Endodermal cell (in vitro differentiated cells): Measurements from ENCODE around the gene XPO6. TPM values are rescaled to one million over a fixed set of nuclear protein-coding genes. Genes with fewer than 3 reads are reported as not detected.

Experiments
- DNase-seq: peaks from one replicate; pipeline ENCODE4 v3.0.0-alpha.2; 2017
- H3K27ac ChIP-seq: 2 replicates; pipeline ENCODE4 v1.5.1; 2013; ENCODE audit warnings: mild to moderate bottlenecking, low read depth, low read length, moderate library complexity
- H3K27me3 ChIP-seq: 2 replicates; pipeline ENCODE4 v1.6.1; 2013; ENCODE audit warnings: mild to moderate bottlenecking, low read length, moderate library complexity; ENCODE audit not compliant: insufficient read depth, control insufficient read depth, poor library complexity, severe bottlenecking
- H3K36me3 ChIP-seq: 2 replicates; pipeline ENCODE4 v1.7.0; 2013; ENCODE audit warnings: mild to moderate bottlenecking, low read length, moderate library complexity; ENCODE audit not compliant: control insufficient read depth, insufficient read depth
- H3K4me1 ChIP-seq: one replicate; pipeline ENCODE4 v1.7.0; 2013; ENCODE audit warnings: low read length; ENCODE audit not compliant: control insufficient read depth, insufficient read depth
- H3K4me3 ChIP-seq: 2 replicates; pipeline ENCODE4 v1.5.1; 2013; ENCODE audit warnings: mild to moderate bottlenecking, low read length, moderate library complexity
- H3K9ac ChIP-seq: 2 replicates; pipeline ENCODE4 v1.6.1; 2013; ENCODE audit warnings: mild to moderate bottlenecking, low read length, moderate library complexity; ENCODE audit not compliant: poor library complexity, severe bottlenecking; ENCODE audit errors: extremely low read depth
- H3K9me3 ChIP-seq: 2 replicates; pipeline ENCODE4 v1.6.1; 2013; ENCODE audit warnings: mild to moderate bottlenecking, low read length, moderate library complexity; ENCODE audit not compliant: control insufficient read depth
- H3K27ac Mint-ChIP-seq: 2 replicates; pipeline ENCODE4 v1.8.0; 2020; ENCODE audit warnings: mixed read lengths
- H3K27me3 Mint-ChIP-seq: 2 replicates; pipeline ENCODE4 v1.8.0; 2021; ENCODE audit warnings: mild to moderate bottlenecking, mixed read lengths; ENCODE audit not compliant: insufficient read depth
- H3K36me3 Mint-ChIP-seq: 2 replicates; pipeline ENCODE4 v1.8.0; 2020; ENCODE audit warnings: low read depth, mixed read lengths
- H3K4me1 Mint-ChIP-seq: 2 replicates; pipeline ENCODE4 v1.8.0; 2020; ENCODE audit warnings: mixed read lengths
- H3K4me3 Mint-ChIP-seq: 2 replicates; pipeline ENCODE4 v1.8.0; 2020; ENCODE audit warnings: mild to moderate bottlenecking, moderate library complexity, mixed read lengths
- H3K9me3 Mint-ChIP-seq: 2 replicates; pipeline ENCODE4 v1.8.0; 2020; ENCODE audit warnings: mild to moderate bottlenecking, mixed read lengths
- WGBS, 2 experiments: methylation state at CpG; one replicate each; pipeline versions ENCODE4 v1.1.5 to v1.1.7; 2013; ENCODE audit warnings: missing lambda C conversion rate in 2 of 2, mixed read lengths in 1 of 2; ENCODE audit not compliant: insufficient coverage in 1 of 2, insufficient read length in 1 of 2; 5-methylcytosine and 5-hydroxymethylcytosine counted together
- total RNA-seq, 2 donors: library from RNA; stranded (reverse); fragmentation: NEBNext Ultra II Directional in 1 of 2; extraction: Animal tissue kit (Norgen Biotek cat#: 25700) in 1 of 2; gene quantifications; 2 replicates in 1 of 2; 3 replicates in 1 of 2; pipeline ENCODE4 v1.2.1, GENCODE V29; 2021
- TF ChIP-seq, protein P1 (sequence below): fragments of 200-600 bp; sonication (generic); conservative IDR thresholded peaks from 2 replicates; pipeline ENCODE4 v1.5.0; 2021; ENCODE audit warnings: antibody characterized with exemption, mild to moderate bottlenecking

XPO6 gene
- total RNA-seq, 2 donors from 2014 or later = 84.7 to 92.4 TPM

DNA sequence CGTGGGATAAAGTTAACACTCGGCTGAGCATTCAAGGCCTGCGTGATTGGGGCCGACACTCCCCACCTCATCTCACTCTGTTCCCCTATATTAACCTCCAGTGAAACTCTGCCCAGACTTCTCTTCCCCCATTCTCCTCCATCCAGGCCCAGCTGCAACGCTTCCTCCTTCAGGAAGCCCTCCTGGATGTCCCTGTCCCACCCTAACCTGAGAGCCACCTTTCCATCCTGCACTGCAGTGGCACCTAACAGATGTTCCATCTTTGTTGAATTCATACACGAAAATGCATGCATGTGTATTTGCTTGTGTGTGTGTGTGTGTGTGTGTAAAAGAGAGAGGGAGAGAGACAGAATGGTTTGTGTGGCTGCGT, 48.0 kb upstream of the XPO6 start:
- Histone ChIP-seq H3K4me3 (no peak overlapping the region), H3K9ac (no peak overlapping the region), H3K36me3 (no peaks in the 10 kb centered on the region), H3K4me1 (peaks cover 11% of the 10 kb centered on the region), H3K9me3 (peaks cover 7% of the 10 kb centered on the region), H3K27me3 (peaks cover 52% of the 10 kb centered on the region), H3K27ac (no peak overlapping the region)
- H3K36me3 Mint-ChIP-seq = no peaks in the 10 kb centered on the region
- H3K4me1 Mint-ChIP-seq = peaks cover 23% of the 10 kb centered on the region
- peak overlapping the region; percentile 28 for H3K4me3 Mint-ChIP-seq
- peaks cover 58% of the 10 kb centered on the region for H3K27me3 Mint-ChIP-seq
- H3K9me3 Mint-ChIP-seq = no peaks in the 10 kb centered on the region
- DNase-seq = no peak
- 89 to 93% methylated on average over 5 to 7 of the region's 7 CpGs for WGBS, 2 experiments
- TF ChIP-seq, protein P1, sequence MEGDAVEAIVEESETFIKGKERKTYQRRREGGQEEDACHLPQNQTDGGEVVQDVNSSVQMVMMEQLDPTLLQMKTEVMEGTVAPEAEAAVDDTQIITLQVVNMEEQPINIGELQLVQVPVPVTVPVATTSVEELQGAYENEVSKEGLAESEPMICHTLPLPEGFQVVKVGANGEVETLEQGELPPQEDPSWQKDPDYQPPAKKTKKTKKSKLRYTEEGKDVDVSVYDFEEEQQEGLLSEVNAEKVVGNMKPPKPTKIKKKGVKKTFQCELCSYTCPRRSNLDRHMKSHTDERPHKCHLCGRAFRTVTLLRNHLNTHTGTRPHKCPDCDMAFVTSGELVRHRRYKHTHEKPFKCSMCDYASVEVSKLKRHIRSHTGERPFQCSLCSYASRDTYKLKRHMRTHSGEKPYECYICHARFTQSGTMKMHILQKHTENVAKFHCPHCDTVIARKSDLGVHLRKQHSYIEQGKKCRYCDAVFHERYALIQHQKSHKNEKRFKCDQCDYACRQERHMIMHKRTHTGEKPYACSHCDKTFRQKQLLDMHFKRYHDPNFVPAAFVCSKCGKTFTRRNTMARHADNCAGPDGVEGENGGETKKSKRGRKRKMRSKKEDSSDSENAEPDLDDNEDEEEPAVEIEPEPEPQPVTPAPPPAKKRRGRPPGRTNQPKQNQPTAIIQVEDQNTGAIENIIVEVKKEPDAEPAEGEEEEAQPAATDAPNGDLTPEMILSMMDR = no peak
- H3K27ac Mint-ChIP-seq = peak overlapping the region; percentile 84

DNA sequence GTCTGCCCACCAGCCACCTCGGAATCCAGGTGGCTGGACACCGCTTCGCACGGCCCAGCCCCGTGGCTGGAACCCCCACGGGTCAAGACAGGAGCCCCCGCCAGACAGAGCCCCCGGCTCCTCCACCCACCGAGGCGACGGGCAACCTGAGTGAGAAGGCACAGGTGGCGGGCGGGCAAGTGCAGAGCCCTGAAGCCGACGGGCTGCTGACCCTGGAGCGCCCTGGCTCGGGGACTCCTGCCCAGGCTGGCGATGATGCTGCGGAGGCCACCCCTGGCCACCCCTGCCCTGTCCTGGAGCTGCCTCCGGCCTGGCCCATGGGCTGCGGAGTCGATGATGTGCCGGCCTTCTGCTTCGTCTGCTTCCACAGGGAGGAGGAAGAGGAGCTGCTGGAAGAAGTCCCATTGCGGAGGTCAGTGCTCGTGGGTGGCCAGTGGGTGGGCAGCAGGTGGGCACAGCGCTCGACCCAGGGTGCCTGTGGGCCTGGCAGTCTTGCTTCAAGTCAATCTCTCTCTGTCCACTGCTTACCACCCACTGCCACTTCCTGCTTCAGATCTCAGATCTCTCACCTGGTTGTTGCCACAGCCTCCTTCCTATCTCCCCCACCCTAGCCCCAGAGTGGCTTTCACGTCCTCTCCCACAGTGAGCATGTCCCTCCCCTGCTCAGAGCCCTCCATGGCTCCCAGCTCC, 47.5 kb upstream of the XPO6 start:
- H3K36me3 Mint-ChIP-seq = no peaks in the 10 kb centered on the region
- TF ChIP-seq, protein P1 = no peak
- peaks cover 53% of the 10 kb centered on the region for H3K27me3 Mint-ChIP-seq
- no peaks in the 10 kb centered on the region for H3K9me3 Mint-ChIP-seq
- Histone ChIP-seq H3K27me3 (peaks cover 47% of the 10 kb centered on the region), H3K9me3 (peaks cover 7% of the 10 kb centered on the region), H3K9ac (no peak overlapping the region), H3K27ac (no peak overlapping the region), H3K36me3 (no peaks in the 10 kb centered on the region), H3K4me3 (no peak overlapping the region), H3K4me1 (peaks cover 11% of the 10 kb centered on the region)
- DNase-seq = no peak
- WGBS, 2 experiments = 84 to 85% methylated on average over 18 to 29 of the region's 29 CpGs
- peak overlapping the region; percentile 84 for H3K27ac Mint-ChIP-seq
- H3K4me1 Mint-ChIP-seq = peaks cover 23% of the 10 kb centered on the region
- H3K4me3 Mint-ChIP-seq = peak overlapping the region; percentile 28

DNA sequence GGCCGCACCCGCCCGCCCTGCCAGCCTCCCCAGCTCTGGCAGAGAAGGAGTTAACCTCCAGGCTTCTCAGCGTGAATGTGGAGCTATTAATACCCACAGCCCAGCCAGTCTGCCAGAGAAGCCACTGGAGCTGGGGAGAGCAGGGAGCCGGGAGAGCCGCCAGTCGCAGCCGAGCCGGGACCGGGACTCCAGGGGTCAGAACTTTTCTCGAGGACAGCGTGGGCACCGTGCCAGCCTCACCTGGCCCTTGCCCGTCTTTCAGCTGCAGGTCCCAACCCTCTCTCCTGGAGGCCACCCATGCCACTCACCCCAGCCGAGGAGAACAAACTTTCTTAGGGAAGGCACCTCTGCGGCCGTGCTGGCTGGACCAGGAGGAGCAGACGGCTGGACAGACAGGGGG, 46.8 kb upstream of the XPO6 start:
- H3K27me3 Mint-ChIP-seq = peaks cover 46% of the 10 kb centered on the region
- H3K9ac ChIP-seq = no peak overlapping the region
- no peaks in the 10 kb centered on the region for H3K36me3 ChIP-seq
- no peak overlapping the region for H3K4me3 ChIP-seq
- H3K27me3 ChIP-seq = peaks cover 40% of the 10 kb centered on the region
- H3K9me3 ChIP-seq = peaks cover 7% of the 10 kb centered on the region
- no peaks in the 10 kb centered on the region for H3K36me3 Mint-ChIP-seq
- DNase-seq = peak; percentile 73
- WGBS, 2 experiments = 44 to 56% methylated on average over 5 to 18 of the region's 18 CpGs
- peaks cover 22% of the 10 kb centered on the region for H3K4me1 Mint-ChIP-seq
- no peak overlapping the region for H3K4me3 Mint-ChIP-seq
- H3K27ac Mint-ChIP-seq = no peak overlapping the region
- TF ChIP-seq, protein P1 = no peak
- no peak overlapping the region for H3K27ac ChIP-seq
- H3K9me3 Mint-ChIP-seq = no peaks in the 10 kb centered on the region
- H3K4me1 ChIP-seq = peaks cover 11% of the 10 kb centered on the region
